Prostate gland (tissue), 2 donors: Measurements from ENCODE around the gene TAS2R42. TPM values are rescaled to one million over a fixed set of nuclear protein-coding genes. Genes with fewer than 3 reads are reported as not detected.

Experiments
- DNase-seq: peaks from one replicate; pipeline ENCODE4 v3.0.0-alpha.2; 2019; ENCODE audit warnings: low spot score
- H3K27ac ChIP-seq, 2 donors: fragments of 200-600 bp; sonication (generic); 2 replicates each; pipeline ENCODE4 v1.5.1; 2017 to 2019
- H3K27me3 ChIP-seq: fragments of 200-600 bp; sonication (generic); replicated peaks from 2 replicates; pipeline ENCODE4 v1.5.1; 2019; ENCODE audit not compliant: insufficient read depth
- H3K36me3 ChIP-seq, 2 donors: fragments of 200-600 bp; sonication (generic); 1 replicate in 1 of 2; 2 replicates in 1 of 2; pipeline versions ENCODE4 v1.5.1 to v1.8.1; 2017 to 2019
- H3K4me1 ChIP-seq: fragments of 200-600 bp; sonication (generic); replicated peaks from 2 replicates; pipeline ENCODE4 v1.5.1; 2019
- H3K4me3 ChIP-seq, 2 donors: fragments of 200-600 bp; sonication (generic); 2 replicates each; pipeline ENCODE4 v1.5.1; 2017 to 2019
- H3K9me3 ChIP-seq: fragments of 200-600 bp; sonication (generic); 2 replicates; pipeline ENCODE4 v1.5.1; 2017
- POLR2A ChIP-seq: fragments of 450-650 bp; IDR thresholded peaks from one replicate; pipeline ENCODE4 v1.6.1; 2016; ENCODE audit warnings: antibody characterized with exemption, mild to moderate bottlenecking
- POLR2AphosphoS5 ChIP-seq: sonication (generic); formaldehyde crosslinking; IDR thresholded peaks from one replicate; pipeline ENCODE4 v1.6.1; 2017; ENCODE audit warnings: antibody characterized with exemption
- WGBS: methylation state at CpG from one replicate; pipeline ENCODE4 v1.1.5; 2018; 5-methylcytosine and 5-hydroxymethylcytosine counted together
- intact Hi-C: fragments of 100-400 bp; cut with DNase I; formaldehyde crosslinking; loops from one replicate; pipeline ENCODE4 v1.14.2; 2022
- total RNA-seq, 2 donors: library from RNA; depleted of rRNA; stranded (reverse); fragments of >200 nt; gene quantifications; one replicate each; pipeline ENCODE4 v1.1.0, GENCODE V29; 2016
- TF ChIP-seq, protein P1 (sequence below), 4 experiments: fragments of 200-600 bp in 2 of 4; fragments of 450-650 bp in 2 of 4; sonication (generic) in 2 of 4; IDR thresholded peaks; 1 replicate in 3 of 4; 2 replicates in 1 of 4; pipeline ENCODE4 v1.5.1; 2016 to 2019; ENCODE audit warnings: antibody characterized with exemption in 4 of 4, mild to moderate bottlenecking in 2 of 4, moderate library complexity in 2 of 4

Gene TAS2R42
- total RNA-seq, 2 donors from 2014 or later = not detected

DNA sequence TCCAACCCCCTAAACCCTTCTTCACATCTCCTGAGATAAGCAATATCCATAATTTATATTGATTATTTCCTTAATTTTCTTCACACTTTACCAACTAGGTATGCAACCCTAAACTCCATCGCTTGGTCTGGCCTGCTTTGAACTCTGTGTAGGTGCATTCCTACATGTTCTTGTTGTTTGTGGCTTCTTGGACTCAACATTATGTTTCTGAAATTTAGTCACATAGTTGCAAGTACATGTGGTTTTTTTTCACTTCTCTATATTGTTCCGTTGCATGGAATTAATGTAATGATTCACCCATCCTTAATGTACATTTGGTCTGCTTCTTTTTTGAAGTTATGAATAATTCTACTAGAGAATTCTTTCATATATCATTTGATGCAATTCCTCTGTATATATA is 50.7 kb downstream of the TAS2R42 start:
- H3K27ac ChIP-seq = no peak overlapping the region
- H3K4me3 ChIP-seq = no peak overlapping the region
- TF ChIP-seq POLR2A = no peak
- no peak for TF ChIP-seq POLR2AphosphoS5
- TF ChIP-seq, protein P1, sequence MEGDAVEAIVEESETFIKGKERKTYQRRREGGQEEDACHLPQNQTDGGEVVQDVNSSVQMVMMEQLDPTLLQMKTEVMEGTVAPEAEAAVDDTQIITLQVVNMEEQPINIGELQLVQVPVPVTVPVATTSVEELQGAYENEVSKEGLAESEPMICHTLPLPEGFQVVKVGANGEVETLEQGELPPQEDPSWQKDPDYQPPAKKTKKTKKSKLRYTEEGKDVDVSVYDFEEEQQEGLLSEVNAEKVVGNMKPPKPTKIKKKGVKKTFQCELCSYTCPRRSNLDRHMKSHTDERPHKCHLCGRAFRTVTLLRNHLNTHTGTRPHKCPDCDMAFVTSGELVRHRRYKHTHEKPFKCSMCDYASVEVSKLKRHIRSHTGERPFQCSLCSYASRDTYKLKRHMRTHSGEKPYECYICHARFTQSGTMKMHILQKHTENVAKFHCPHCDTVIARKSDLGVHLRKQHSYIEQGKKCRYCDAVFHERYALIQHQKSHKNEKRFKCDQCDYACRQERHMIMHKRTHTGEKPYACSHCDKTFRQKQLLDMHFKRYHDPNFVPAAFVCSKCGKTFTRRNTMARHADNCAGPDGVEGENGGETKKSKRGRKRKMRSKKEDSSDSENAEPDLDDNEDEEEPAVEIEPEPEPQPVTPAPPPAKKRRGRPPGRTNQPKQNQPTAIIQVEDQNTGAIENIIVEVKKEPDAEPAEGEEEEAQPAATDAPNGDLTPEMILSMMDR (IDR thresholded peaks at IDR 0.05) = no peak
- intact Hi-C loops = no loop called here
- H3K27me3 ChIP-seq = no peaks in the 10 kb centered on the region
- WGBS = 91% methylated on average over 2 of the region's 2 CpGs
- H3K4me1 ChIP-seq = no peaks in the 10 kb centered on the region
- H3K9me3 ChIP-seq = no peaks in the 10 kb centered on the region
- DNase-seq = no peak
- H3K36me3 ChIP-seq = no peaks in the 10 kb centered on the region

Other genes starting within 250 kb of the TAS2R42 start
- 1 to 10 TPM; 2.1 to 3.7 TPM for gene TAS2R14, start 247.7 kb downstream of the TAS2R42 start, total RNA-seq
- gene TAS2R50, start 200.0 kb downstream of the TAS2R42 start, total RNA-seq = 1 to 10 TPM in 1 of 2 donors, not detected in 1; 2.7 TPM
- 1 to 10 TPM; 1.2 to 3.6 TPM for gene TAS2R20, start 188.6 kb downstream of the TAS2R42 start, total RNA-seq
- gene TAS2R19, start 164.3 kb downstream of the TAS2R42 start, total RNA-seq = 1 to 10 TPM; 1.2 to 6.1 TPM
- gene TAS2R31, start 155.5 kb downstream of the TAS2R42 start, total RNA-seq = 1 to 10 TPM in 1 of 2 donors, under 1 TPM in 1; 0.59 to 5.1 TPM
- gene TAS2R46, start 124.6 kb downstream of the TAS2R42 start, total RNA-seq = 1 to 10 TPM; 1.9 to 2.0 TPM
- 1 to 10 TPM in 1 of 2 donors, under 1 TPM in 1; 0.36 to 3.6 TPM for gene TAS2R43, start 94.6 kb downstream of the TAS2R42 start, total RNA-seq
- gene TAS2R30, start 52.3 kb downstream of the TAS2R42 start, total RNA-seq = 1 to 10 TPM; 1.5 to 3.7 TPM
- gene SMIM10L1, start 15.7 kb downstream of the TAS2R42 start, total RNA-seq = 10 to 100 TPM in 1 of 2 donors, 1 to 10 TPM in 1; 9.8 to 10.8 TPM
- not detected for gene PRB3, start 82.8 kb upstream of the TAS2R42 start, total RNA-seq
- gene PRB4, start 123.5 kb upstream of the TAS2R42 start, total RNA-seq = not detected
- gene PRB2, start 208.6 kb upstream of the TAS2R42 start, total RNA-seq = not detected